H9 (cell line): Measurements from ENCODE around the gene CCSER2. TPM values are rescaled to one million over a fixed set of nuclear protein-coding genes. Genes with fewer than 3 reads are reported as not detected.

Experiments
- DNase-seq: peaks from one replicate; pipeline ENCODE4 v3.0.0-alpha.2; 2017
- H2AFZ ChIP-seq: one replicate; pipeline ENCODE4 v1.6.1; 2013; ENCODE audit warnings: mild to moderate bottlenecking, low read length, control low read depth, moderate library complexity
- H2AK5ac ChIP-seq: 2 replicates; pipeline ENCODE4 v1.6.1; 2013; ENCODE audit warnings: low read length, control low read depth, mixed read lengths; ENCODE audit not compliant: insufficient read length
- H2BK120ac ChIP-seq: one replicate; pipeline ENCODE4 v1.6.1; 2013; ENCODE audit warnings: low read depth, mild to moderate bottlenecking, low read length, control low read depth, inconsistent platforms; ENCODE audit not compliant: poor library complexity, severe bottlenecking
- H2BK12ac ChIP-seq: 2 replicates; pipeline ENCODE4 v1.6.1; 2013; ENCODE audit warnings: low read length, control low read depth, mixed read lengths, low read depth; ENCODE audit not compliant: insufficient read length
- H2BK15ac ChIP-seq: 2 replicates; pipeline ENCODE4 v1.6.1; 2013; ENCODE audit warnings: low read depth, low read length, control low read depth
- H2BK20ac ChIP-seq: one replicate; pipeline ENCODE4 v1.6.1; 2013; ENCODE audit warnings: low read depth, mild to moderate bottlenecking, low read length, control low read depth, inconsistent platforms; ENCODE audit not compliant: poor library complexity, severe bottlenecking
- H2BK5ac ChIP-seq: 2 replicates; pipeline ENCODE4 v1.6.1; 2013; ENCODE audit warnings: low read length, control low read depth, mixed read lengths; ENCODE audit not compliant: insufficient read length
- H3K14ac ChIP-seq: 2 replicates; pipeline ENCODE4 v1.6.1; 2013; ENCODE audit warnings: low read length, control low read depth; ENCODE audit not compliant: insufficient read depth
- H3K18ac ChIP-seq: 2 replicates; pipeline ENCODE4 v1.6.1; 2013; ENCODE audit warnings: low read depth, mild to moderate bottlenecking, mixed read lengths, low read length, control low read depth; ENCODE audit not compliant: insufficient read length
- H3K23ac ChIP-seq: 2 replicates; pipeline ENCODE4 v1.6.1; 2013; ENCODE audit warnings: low read length, control low read depth, mixed read lengths, low read depth; ENCODE audit not compliant: insufficient read length
- H3K23me2 ChIP-seq: 2 replicates; pipeline ENCODE4 v1.6.1; 2013; ENCODE audit warnings: low read depth, mild to moderate bottlenecking, mixed read lengths, low read length, control low read depth; ENCODE audit not compliant: insufficient read length, poor library complexity, severe bottlenecking
- H3K27ac ChIP-seq: 2 replicates; pipeline ENCODE4 v1.5.1; 2013; ENCODE audit warnings: low read length, control low read depth, mixed read lengths, low read depth; ENCODE audit not compliant: insufficient read length
- H3K27me3 ChIP-seq: 2 replicates; pipeline ENCODE4 v1.6.1; 2013; ENCODE audit warnings: low read length, control low read depth, inconsistent platforms; ENCODE audit not compliant: insufficient read depth
- H3K4ac ChIP-seq: 2 replicates; pipeline ENCODE4 v1.6.1; 2013; ENCODE audit warnings: low read depth, mild to moderate bottlenecking, control low read depth, inconsistent platforms, low read length, moderate library complexity
- H3K4me1 ChIP-seq: 2 replicates; pipeline ENCODE4 v1.6.1; 2013; ENCODE audit warnings: low read length, control low read depth, inconsistent platforms; ENCODE audit not compliant: insufficient read depth
- H3K4me2 ChIP-seq: 2 replicates; pipeline ENCODE4 v1.6.1; 2013; ENCODE audit warnings: low read length, control low read depth, mixed read lengths; ENCODE audit not compliant: insufficient read length, insufficient read depth
- H3K56ac ChIP-seq: 2 replicates; pipeline ENCODE4 v1.6.1; 2013; ENCODE audit warnings: low read depth, mild to moderate bottlenecking, mixed read lengths, low read length, control low read depth; ENCODE audit not compliant: insufficient read length
- H3K79me1 ChIP-seq: 2 replicates; pipeline ENCODE4 v1.6.1; 2013; ENCODE audit warnings: low read depth, mild to moderate bottlenecking, moderate library complexity, low read length, control low read depth, inconsistent platforms; ENCODE audit not compliant: insufficient read depth, poor library complexity, severe bottlenecking
- H3K79me2 ChIP-seq: 2 replicates; pipeline ENCODE4 v1.6.1; 2013; ENCODE audit warnings: low read length, control low read depth, inconsistent platforms; ENCODE audit not compliant: insufficient read depth
- H3K9ac ChIP-seq: 2 replicates; pipeline ENCODE4 v1.6.1; 2013; ENCODE audit warnings: low read length, control low read depth, mixed read lengths; ENCODE audit not compliant: insufficient read length; ENCODE audit errors: extremely low read depth
- H3K9me3 ChIP-seq: one replicate; pipeline ENCODE4 v1.6.1; 2013; ENCODE audit warnings: low read depth, low read length, inconsistent platforms; ENCODE audit not compliant: control insufficient read depth
- H3T11ph ChIP-seq: one replicate; pipeline ENCODE4 v1.6.1; 2013; ENCODE audit warnings: mild to moderate bottlenecking, low read length, control low read depth, inconsistent platforms
- H4K20me1 ChIP-seq: one replicate; pipeline ENCODE4 v1.6.1; 2013; ENCODE audit not compliant: control insufficient read depth, insufficient read length, insufficient read depth
- H4K5ac ChIP-seq: 2 replicates; pipeline ENCODE4 v1.6.1; 2013; ENCODE audit warnings: low read depth, mild to moderate bottlenecking, mixed read lengths, low read length, control low read depth; ENCODE audit not compliant: insufficient read length
- H4K8ac ChIP-seq: replicated peaks from 2 replicates; pipeline ENCODE4 v1.6.1; 2013; ENCODE audit warnings: low read length, control low read depth, mixed read lengths, low read depth; ENCODE audit not compliant: insufficient read length
- H4K91ac ChIP-seq: 2 replicates; pipeline ENCODE4 v1.6.1; 2013; ENCODE audit warnings: low read depth, mild to moderate bottlenecking, moderate library complexity, mixed read lengths, low read length, control low read depth; ENCODE audit not compliant: insufficient read length
- H3K27ac Mint-ChIP-seq, 3 experiments: 2 replicates in 2 of 3; 3 replicates in 1 of 3; pipeline ENCODE4 v1.8.0; 2020 to 2021; ENCODE audit warnings: mixed read lengths in 3 of 3, mild to moderate bottlenecking in 1 of 3, moderate library complexity in 1 of 3
- H3K27me3 Mint-ChIP-seq: 2 replicates; pipeline ENCODE4 v1.8.0; 2021; ENCODE audit warnings: low read depth, mild to moderate bottlenecking, moderate library complexity, mixed read lengths
- H3K36me3 Mint-ChIP-seq, 3 experiments: 2 replicates in 2 of 3; 3 replicates in 1 of 3; pipeline ENCODE4 v1.8.0; 2020 to 2021; ENCODE audit warnings: low read depth in 3 of 3, mixed read lengths in 3 of 3; ENCODE audit not compliant: insufficient read depth in 1 of 3
- H3K4me1 Mint-ChIP-seq, 2 experiments: 2 replicates each; pipeline ENCODE4 v1.8.0; 2020; ENCODE audit warnings: mixed read lengths in 2 of 2
- H3K4me3 Mint-ChIP-seq, 2 experiments: 2 replicates in 1 of 2; 3 replicates in 1 of 2; pipeline ENCODE4 v1.8.0; 2020 to 2021; ENCODE audit warnings: mild to moderate bottlenecking in 2 of 2, mixed read lengths in 2 of 2, moderate library complexity in 1 of 2
- H3K9me3 Mint-ChIP-seq, 2 experiments: 2 replicates in 1 of 2; 3 replicates in 1 of 2; pipeline ENCODE4 v1.8.0; 2020; ENCODE audit warnings: mild to moderate bottlenecking in 2 of 2, mixed read lengths in 2 of 2, moderate library complexity in 1 of 2
- WGBS: extraction: QIAGEN DNeasy Blood & Tissue Kit; methylation state at CpG from one replicate; pipeline ENCODE4 v1.1.7; 2013; ENCODE audit warnings: missing lambda C conversion rate, low lambda C conversion rate, mixed read lengths; ENCODE audit not compliant: insufficient read length; ENCODE audit errors: extremely low coverage; 5-methylcytosine and 5-hydroxymethylcytosine counted together
- total RNA-seq: library from RNA; stranded (reverse); gene quantifications from 2 replicates; pipeline ENCODE4 v1.2.1, GENCODE V29; 2021
- TF ChIP-seq, protein P1 (sequence below): fragments of 200-600 bp; sonication (generic); conservative IDR thresholded peaks from 3 replicates; pipeline ENCODE4 v1.8.0; 2021; ENCODE audit warnings: antibody characterized with exemption, mild to moderate bottlenecking

CCSER2 gene
- total RNA-seq, 1 experiment from 2014 or later: 22.2 TPM

DNA sequence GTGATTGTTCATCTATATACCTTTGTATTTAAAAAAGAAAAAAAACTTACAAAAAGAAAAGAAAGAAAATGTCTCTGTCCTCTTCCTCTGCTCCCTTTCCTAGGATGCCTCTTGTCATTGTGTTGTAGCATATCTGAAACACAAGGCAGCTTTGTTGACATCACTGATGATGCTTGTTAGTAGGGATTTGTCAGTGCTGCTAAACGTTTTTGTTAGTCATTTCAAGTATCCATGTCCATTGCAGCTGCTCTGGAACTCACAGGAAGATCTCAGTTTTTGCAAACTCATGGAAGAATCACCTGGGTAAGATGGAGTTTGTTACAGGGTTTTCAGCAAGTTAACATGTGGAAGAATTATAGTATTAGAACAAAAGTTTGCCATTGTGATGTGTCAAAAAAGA lies 123.6 kb downstream of the CCSER2 start:
- Histone ChIP-seq H3K18ac (no peak overlapping the region), H3K4me2 (no peak overlapping the region), H3K79me1 (no peaks in the 10 kb centered on the region), H2BK15ac (no peak overlapping the region), H4K20me1 (no peaks in the 10 kb centered on the region), H3K9ac (no peak overlapping the region), H2BK120ac (no peak overlapping the region), H3K9me3 (no peaks in the 10 kb centered on the region), H3K27ac (no peak overlapping the region), H3K14ac (no peak overlapping the region), H3K56ac (no peak overlapping the region), H2AFZ (no peak overlapping the region), H2BK12ac (no peak overlapping the region), H3K4me1 (no peaks in the 10 kb centered on the region), H2BK5ac (no peak overlapping the region), H2AK5ac (no peak overlapping the region), H3K4ac (no peak overlapping the region), H4K91ac (no peak overlapping the region), H3K27me3 (no peaks in the 10 kb centered on the region), H2BK20ac (no peak overlapping the region), H3K79me2 (no peaks in the 10 kb centered on the region), H4K5ac (no peak overlapping the region), H3K23me2 (no peaks in the 10 kb centered on the region), H3K23ac (no peak overlapping the region), H4K8ac (no peak overlapping the region), H3T11ph (no peak overlapping the region)
- no peaks in the 10 kb centered on the region for H3K27me3 Mint-ChIP-seq
- TF ChIP-seq, protein P1, sequence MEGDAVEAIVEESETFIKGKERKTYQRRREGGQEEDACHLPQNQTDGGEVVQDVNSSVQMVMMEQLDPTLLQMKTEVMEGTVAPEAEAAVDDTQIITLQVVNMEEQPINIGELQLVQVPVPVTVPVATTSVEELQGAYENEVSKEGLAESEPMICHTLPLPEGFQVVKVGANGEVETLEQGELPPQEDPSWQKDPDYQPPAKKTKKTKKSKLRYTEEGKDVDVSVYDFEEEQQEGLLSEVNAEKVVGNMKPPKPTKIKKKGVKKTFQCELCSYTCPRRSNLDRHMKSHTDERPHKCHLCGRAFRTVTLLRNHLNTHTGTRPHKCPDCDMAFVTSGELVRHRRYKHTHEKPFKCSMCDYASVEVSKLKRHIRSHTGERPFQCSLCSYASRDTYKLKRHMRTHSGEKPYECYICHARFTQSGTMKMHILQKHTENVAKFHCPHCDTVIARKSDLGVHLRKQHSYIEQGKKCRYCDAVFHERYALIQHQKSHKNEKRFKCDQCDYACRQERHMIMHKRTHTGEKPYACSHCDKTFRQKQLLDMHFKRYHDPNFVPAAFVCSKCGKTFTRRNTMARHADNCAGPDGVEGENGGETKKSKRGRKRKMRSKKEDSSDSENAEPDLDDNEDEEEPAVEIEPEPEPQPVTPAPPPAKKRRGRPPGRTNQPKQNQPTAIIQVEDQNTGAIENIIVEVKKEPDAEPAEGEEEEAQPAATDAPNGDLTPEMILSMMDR: no peak
- H3K9me3 Mint-ChIP-seq: no peaks in the 10 kb centered on the region
- no peak overlapping the region for H3K4me3 Mint-ChIP-seq
- H3K27ac Mint-ChIP-seq: peak overlapping the region in 1 of 3 experiments; percentile 28; a peak in 1 of 7 replicates
- no CpG with 5 or more reads among the region's 1 CpG for WGBS
- H3K4me1 Mint-ChIP-seq: peaks cover 15 to 21% of the 10 kb centered on the region in 2 experiments
- no peak for DNase-seq
- peaks cover 2 to 7% (median 6%) of the 10 kb centered on the region in 3 experiments; a peak in 4 of 7 replicates for H3K36me3 Mint-ChIP-seq
